ENCODE measurements around the gene KRT72. TPM values are rescaled to one million over a fixed set of nuclear protein-coding genes. Genes with fewer than 3 reads are reported as not detected.

KRT72 gene
- polyA plus RNA-seq, 1 donor from 2014 or later: not detected

GRCh38 chr12:52552055-52552454, 49.2 kb downstream of the KRT72 start:
- TF ChIP-seq RAD21 (conservative IDR thresholded peaks at IDR 0.05) (no peak), CTCF (IDR thresholded peaks at IDR 0.05; ENCODE audit: poor library complexity, severe bottlenecking) (no peak), SMC3 (conservative IDR thresholded peaks at IDR 0.05; ENCODE audit: poor library complexity) (no peak), EZH2 (IDR thresholded peaks at IDR 0.05; ENCODE audit: borderline replicate concordance, insufficient read depth, low read length, poor library complexity, severe bottlenecking) (no peak), TAF1 (IDR thresholded peaks at IDR 0.05; ENCODE audit: low read depth) (no peak), MXI1 (conservative IDR thresholded peaks at IDR 0.05; ENCODE audit: poor library complexity, severe bottlenecking) (no peak), POLR2AphosphoS5 (IDR thresholded peaks at IDR 0.05) (no peak), REST (IDR thresholded peaks at IDR 0.05; ENCODE audit: borderline replicate concordance) (no peak), EP300 (conservative IDR thresholded peaks at IDR 0.05; ENCODE audit: poor library complexity, severe bottlenecking) (no peak)
- H3F3A ChIP-seq (ENCODE audit: insufficient read depth, low read length, poor library complexity, severe bottlenecking): no peaks in the 10 kb centered on the region
- no peaks in the 10 kb centered on the region for H3K9me3 ChIP-seq (ENCODE audit: low read length)
- H2AFZ ChIP-seq (ENCODE audit: low read depth, low read length): no peak overlapping the region
- no peak overlapping the region for H3K4me2 ChIP-seq (ENCODE audit: low read length)
- no peak overlapping the region for H3K27ac ChIP-seq (ENCODE audit: low read length)
- H3K27me3 ChIP-seq (ENCODE audit: insufficient read depth, low read depth, low read length): no peaks in the 10 kb centered on the region
- no peaks in the 10 kb centered on the region for H4K20me1 ChIP-seq (ENCODE audit: insufficient read depth)
- H3K79me2 ChIP-seq (replicated peaks; ENCODE audit: insufficient read depth, low read length): no peaks in the 10 kb centered on the region
- no peak overlapping the region for H3K4me3 ChIP-seq (ENCODE audit: low read length)
- no peaks in the 10 kb centered on the region for H3K9me2 ChIP-seq (ENCODE audit: insufficient read depth, low read length)
- no peaks in the 10 kb centered on the region for H3K36me3 ChIP-seq (ENCODE audit: insufficient read depth, low read length)
- H3K9ac ChIP-seq (ENCODE audit: low read length): no peak overlapping the region

GRCh38 chr12:52551216-52551865, 49.9 kb downstream of the KRT72 start:
- H3K27ac ChIP-seq (ENCODE audit: low read length): no peak overlapping the region
- no peaks in the 10 kb centered on the region for H3K79me2 ChIP-seq (replicated peaks; ENCODE audit: insufficient read depth, low read length)
- H3K36me3 ChIP-seq (ENCODE audit: insufficient read depth, low read length): no peaks in the 10 kb centered on the region
- no peak overlapping the region for H3K4me2 ChIP-seq (ENCODE audit: low read length)
- H3K4me3 ChIP-seq (ENCODE audit: low read length): no peak overlapping the region
- H3K9me2 ChIP-seq (ENCODE audit: insufficient read depth, low read length): no peaks in the 10 kb centered on the region
- H3K9me3 ChIP-seq (ENCODE audit: low read length): no peaks in the 10 kb centered on the region
- H3K27me3 ChIP-seq (ENCODE audit: insufficient read depth, low read depth, low read length): no peaks in the 10 kb centered on the region
- TF ChIP-seq MXI1 (conservative IDR thresholded peaks at IDR 0.05; ENCODE audit: poor library complexity, severe bottlenecking) (no peak), EP300 (conservative IDR thresholded peaks at IDR 0.05; ENCODE audit: poor library complexity, severe bottlenecking) (no peak), CTCF (IDR thresholded peaks at IDR 0.05; ENCODE audit: poor library complexity, severe bottlenecking) (no peak), EZH2 (IDR thresholded peaks at IDR 0.05; ENCODE audit: borderline replicate concordance, insufficient read depth, low read length, poor library complexity, severe bottlenecking) (no peak), POLR2AphosphoS5 (IDR thresholded peaks at IDR 0.05) (no peak), TAF1 (IDR thresholded peaks at IDR 0.05; ENCODE audit: low read depth) (no peak), RAD21 (conservative IDR thresholded peaks at IDR 0.05) (no peak), REST (IDR thresholded peaks at IDR 0.05; ENCODE audit: borderline replicate concordance) (no peak), SMC3 (conservative IDR thresholded peaks at IDR 0.05; ENCODE audit: poor library complexity) (no peak)
- H3F3A ChIP-seq (ENCODE audit: insufficient read depth, low read length, poor library complexity, severe bottlenecking): no peaks in the 10 kb centered on the region
- no peak overlapping the region for H2AFZ ChIP-seq (ENCODE audit: low read depth, low read length)
- no peaks in the 10 kb centered on the region for H4K20me1 ChIP-seq (ENCODE audit: insufficient read depth)
- no peak overlapping the region for H3K9ac ChIP-seq (ENCODE audit: low read length)
